Loucy (cell line): Measurements from ENCODE around the gene C10orf71.

Experiments
- H2AFZ ChIP-seq: fragments of 200-600 bp; sonication (generic); 2 replicates; pipeline ENCODE4 v1.6.0; 2016; ENCODE audit warnings: antibody characterized with exemption, mild to moderate bottlenecking, low read length, moderate library complexity
- H3F3A ChIP-seq: fragments of 200-600 bp; 2 replicates; pipeline ENCODE4 v1.6.0; 2016; ENCODE audit warnings: antibody characterized with exemption, low read depth, mild to moderate bottlenecking
- H3K27me3 ChIP-seq: fragments of 200-600 bp; sonication (generic); 2 replicates; pipeline ENCODE4 v1.6.1; 2014; ENCODE audit warnings: low read length, mild to moderate bottlenecking; ENCODE audit not compliant: insufficient read depth, poor library complexity, severe bottlenecking
- H3K36me3 ChIP-seq: fragments of 200-600 bp; sonication (generic); 2 replicates; pipeline ENCODE4 v1.6.1; 2016; ENCODE audit warnings: low read length; ENCODE audit not compliant: insufficient read depth
- H3K4me1 ChIP-seq: fragments of 200-600 bp; sonication (generic); 2 replicates; pipeline ENCODE4 v1.5.1; 2014; ENCODE audit warnings: low read length, mild to moderate bottlenecking; ENCODE audit not compliant: insufficient read depth, poor library complexity, severe bottlenecking
- H3K4me2 ChIP-seq: fragments of 200-600 bp; sonication (generic); 2 replicates; pipeline ENCODE4 v1.6.0; 2014; ENCODE audit warnings: antibody characterized with exemption, low read length, low read depth, mild to moderate bottlenecking; ENCODE audit not compliant: poor library complexity, severe bottlenecking
- H3K4me3 ChIP-seq: fragments of 200-600 bp; sonication (generic); 2 replicates; pipeline ENCODE4 v1.5.1; 2014; ENCODE audit warnings: low read length, mild to moderate bottlenecking, mixed read lengths; ENCODE audit not compliant: poor library complexity, severe bottlenecking
- H3K79me2 ChIP-seq: fragments of 200-600 bp; sonication (generic); 2 replicates; pipeline ENCODE4 v1.6.1; 2014; ENCODE audit warnings: low read length; ENCODE audit not compliant: insufficient read depth
- H3K9ac ChIP-seq: fragments of 200-600 bp; sonication (generic); 2 replicates; pipeline ENCODE4 v1.6.0; 2014; ENCODE audit warnings: mild to moderate bottlenecking, low read depth, low read length, moderate library complexity; ENCODE audit not compliant: poor library complexity, severe bottlenecking
- H3K9me2 ChIP-seq: fragments of 200-600 bp; sonication (generic); replicated peaks from 2 replicates; pipeline ENCODE4 v1.6.1; 2016; ENCODE audit warnings: low read depth, low read length, mixed read lengths
- H3K9me3 ChIP-seq: fragments of 200-600 bp; sonication (generic); 2 replicates; pipeline ENCODE4 v1.6.1; 2014; ENCODE audit warnings: mild to moderate bottlenecking, antibody characterized with exemption, low read length, low read depth; ENCODE audit not compliant: insufficient read depth
- H4K20me1 ChIP-seq: fragments of 200-600 bp; sonication (generic); 2 replicates; pipeline ENCODE4 v1.6.0; 2014; ENCODE audit warnings: antibody characterized with exemption, low read length, mild to moderate bottlenecking; ENCODE audit not compliant: insufficient read depth, poor library complexity, severe bottlenecking
- EZH2phosphoT487 ChIP-seq: fragments of 200-600 bp; IDR thresholded peaks from 2 replicates; pipeline ENCODE4 v1.6.1; 2018; ENCODE audit warnings: antibody characterized with exemption, mild to moderate bottlenecking, moderate library complexity, borderline replicate concordance
- TF ChIP-seq, protein P1 (sequence below): fragments of 200-600 bp; sonication (generic); conservative IDR thresholded peaks from 2 replicates; pipeline ENCODE4 v1.5.1; 2014; ENCODE audit warnings: mild to moderate bottlenecking, antibody characterized with exemption, low read length

The C10orf71 gene

GRCh38 chr10:49310901-49311554, 12.1 kb downstream of the C10orf71 start:
- Histone ChIP-seq H3K9ac (peak overlapping the region; percentile 62), H3K36me3 (no peaks in the 10 kb centered on the region), H3K4me3 (no peak overlapping the region), H3F3A (peaks cover 9% of the 10 kb centered on the region), H3K27me3 (no peaks in the 10 kb centered on the region), H3K9me2 (no peaks in the 10 kb centered on the region), H3K4me2 (peak overlapping the region; percentile 80), H4K20me1 (no peaks in the 10 kb centered on the region), H3K9me3 (no peaks in the 10 kb centered on the region), H3K79me2 (no peaks in the 10 kb centered on the region), H2AFZ (no peak overlapping the region), H3K4me1 (peaks cover 50% of the 10 kb centered on the region)
- no peak for TF ChIP-seq EZH2phosphoT487
- TF ChIP-seq, protein P1, sequence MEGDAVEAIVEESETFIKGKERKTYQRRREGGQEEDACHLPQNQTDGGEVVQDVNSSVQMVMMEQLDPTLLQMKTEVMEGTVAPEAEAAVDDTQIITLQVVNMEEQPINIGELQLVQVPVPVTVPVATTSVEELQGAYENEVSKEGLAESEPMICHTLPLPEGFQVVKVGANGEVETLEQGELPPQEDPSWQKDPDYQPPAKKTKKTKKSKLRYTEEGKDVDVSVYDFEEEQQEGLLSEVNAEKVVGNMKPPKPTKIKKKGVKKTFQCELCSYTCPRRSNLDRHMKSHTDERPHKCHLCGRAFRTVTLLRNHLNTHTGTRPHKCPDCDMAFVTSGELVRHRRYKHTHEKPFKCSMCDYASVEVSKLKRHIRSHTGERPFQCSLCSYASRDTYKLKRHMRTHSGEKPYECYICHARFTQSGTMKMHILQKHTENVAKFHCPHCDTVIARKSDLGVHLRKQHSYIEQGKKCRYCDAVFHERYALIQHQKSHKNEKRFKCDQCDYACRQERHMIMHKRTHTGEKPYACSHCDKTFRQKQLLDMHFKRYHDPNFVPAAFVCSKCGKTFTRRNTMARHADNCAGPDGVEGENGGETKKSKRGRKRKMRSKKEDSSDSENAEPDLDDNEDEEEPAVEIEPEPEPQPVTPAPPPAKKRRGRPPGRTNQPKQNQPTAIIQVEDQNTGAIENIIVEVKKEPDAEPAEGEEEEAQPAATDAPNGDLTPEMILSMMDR: no peak

- TF ChIP-seq EZH2phosphoT487: no peak
- TF ChIP-seq, protein P1: no peak
- no peak overlapping the region for H3K4me2 ChIP-seq
These were observed 12.7 kb downstream of the C10orf71 start for GRCh38 chr10:49311555-49312236.

GRCh38 chr10:49312246-49312869, 13.4 kb downstream of the C10orf71 start:
- H3K4me2 ChIP-seq: no peak overlapping the region
- H3K4me3 ChIP-seq: no peak overlapping the region
- H3F3A ChIP-seq: peaks cover 9% of the 10 kb centered on the region
- H3K27me3 ChIP-seq: no peaks in the 10 kb centered on the region
- H3K36me3 ChIP-seq: no peaks in the 10 kb centered on the region
- no peak overlapping the region for H3K9ac ChIP-seq
- peaks cover 49% of the 10 kb centered on the region for H3K4me1 ChIP-seq
- no peaks in the 10 kb centered on the region for H3K79me2 ChIP-seq
- no peak overlapping the region for H2AFZ ChIP-seq
- no peaks in the 10 kb centered on the region for H3K9me2 ChIP-seq
- no peaks in the 10 kb centered on the region for H3K9me3 ChIP-seq
- no peaks in the 10 kb centered on the region for H4K20me1 ChIP-seq
- no peak for TF ChIP-seq EZH2phosphoT487
- TF ChIP-seq, protein P1: no peak

More at GRCh38 chr10:49311555-49312236, 12.7 kb downstream of the C10orf71 start:
- no peaks in the 10 kb centered on the region for H3K27me3 ChIP-seq
- no peaks in the 10 kb centered on the region for H3K36me3 ChIP-seq
- H3K4me1 ChIP-seq: peaks cover 52% of the 10 kb centered on the region
- H3K4me3 ChIP-seq: no peak overlapping the region
- H4K20me1 ChIP-seq: no peaks in the 10 kb centered on the region
- peaks cover 9% of the 10 kb centered on the region for H3F3A ChIP-seq
- H3K9me3 ChIP-seq: no peaks in the 10 kb centered on the region
- no peaks in the 10 kb centered on the region for H3K9me2 ChIP-seq
- H3K79me2 ChIP-seq: no peaks in the 10 kb centered on the region
- no peak overlapping the region for H3K9ac ChIP-seq
- H2AFZ ChIP-seq: no peak overlapping the region
